Erythroblast (primary cell): ENCODE results near the gene ANKMY1.

ENCODE experiments used
- GATA1 ChIP-seq: IDR thresholded peaks from 2 replicates; pipeline ENCODE4 v1.6.1; 2011; ENCODE audit warnings: low read depth, mild to moderate bottlenecking, control low read depth, low read length, moderate library complexity
- POLR2A ChIP-seq: IDR thresholded peaks from 2 replicates; pipeline ENCODE4 v1.6.1; 2011; ENCODE audit warnings: mild to moderate bottlenecking, low read length

DNA sequence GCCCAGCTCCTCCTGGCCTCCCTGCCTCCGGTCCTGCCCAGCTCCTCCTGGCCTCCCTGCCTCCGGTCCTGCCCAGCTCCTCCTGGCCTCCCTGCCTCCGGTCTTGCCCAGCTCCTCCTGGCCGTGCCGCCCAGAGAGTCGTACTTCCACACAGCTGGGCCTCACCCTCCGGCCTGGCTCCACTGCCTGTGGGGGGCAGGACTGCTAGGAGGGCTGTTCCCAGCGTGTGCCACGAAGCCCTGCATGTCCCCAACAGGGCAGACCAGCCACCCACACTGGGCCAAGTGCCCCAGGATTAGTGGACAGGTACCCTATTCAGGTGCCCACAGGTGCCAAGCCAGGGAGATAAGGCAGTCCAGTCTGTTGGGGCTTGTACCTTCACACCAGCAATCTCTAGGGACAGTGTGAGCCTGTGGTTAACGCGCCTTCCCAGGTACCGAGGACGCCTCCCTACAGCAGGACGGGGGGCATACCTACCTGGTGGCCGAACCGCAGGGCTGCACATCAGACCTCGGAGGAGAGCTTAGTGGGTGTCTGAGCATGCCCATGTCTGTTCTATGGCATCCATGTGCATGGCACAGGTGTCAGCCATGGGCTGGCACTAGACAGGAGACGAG, 117.0 kb downstream of the ANKMY1 start:
- TF ChIP-seq POLR2A: no peak
- no peak for TF ChIP-seq GATA1
